RWPE1 (cell line): ENCODE results near the gene SNX13.

ENCODE experiments used
- CTCF ChIA-PET: fragments of 350-600 bp; sonication (Branson Sonifier 250); formaldehyde crosslinking; extraction: SDS; loops from one replicate; lab custom pipeline; 2021; lab: Yijun Ruan, JAX
- POLR2A ChIA-PET: fragments of 400-600 bp; formaldehyde crosslinking; extraction: SDS; loops from one replicate; lab custom pipeline; 2020; ENCODE audit warnings: antibody characterized with exemption; ENCODE audit not compliant: low non-redundant PET; lab: Yijun Ruan, JAX
- DNase-seq: peaks from one replicate; pipeline ENCODE4 v3.0.0; 2012; ENCODE audit warnings: low spot score
- H3K27ac ChIP-seq: fragments of 450-650 bp; 2 replicates; pipeline ENCODE4 v1.5.1; 2017
- TF ChIP-seq, protein P1 (sequence below): fragments of 450-650 bp; conservative IDR thresholded peaks from 2 replicates; pipeline ENCODE4 v1.5.1; 2017; ENCODE audit warnings: low read depth, mild to moderate bottlenecking

Gene SNX13

DNA sequence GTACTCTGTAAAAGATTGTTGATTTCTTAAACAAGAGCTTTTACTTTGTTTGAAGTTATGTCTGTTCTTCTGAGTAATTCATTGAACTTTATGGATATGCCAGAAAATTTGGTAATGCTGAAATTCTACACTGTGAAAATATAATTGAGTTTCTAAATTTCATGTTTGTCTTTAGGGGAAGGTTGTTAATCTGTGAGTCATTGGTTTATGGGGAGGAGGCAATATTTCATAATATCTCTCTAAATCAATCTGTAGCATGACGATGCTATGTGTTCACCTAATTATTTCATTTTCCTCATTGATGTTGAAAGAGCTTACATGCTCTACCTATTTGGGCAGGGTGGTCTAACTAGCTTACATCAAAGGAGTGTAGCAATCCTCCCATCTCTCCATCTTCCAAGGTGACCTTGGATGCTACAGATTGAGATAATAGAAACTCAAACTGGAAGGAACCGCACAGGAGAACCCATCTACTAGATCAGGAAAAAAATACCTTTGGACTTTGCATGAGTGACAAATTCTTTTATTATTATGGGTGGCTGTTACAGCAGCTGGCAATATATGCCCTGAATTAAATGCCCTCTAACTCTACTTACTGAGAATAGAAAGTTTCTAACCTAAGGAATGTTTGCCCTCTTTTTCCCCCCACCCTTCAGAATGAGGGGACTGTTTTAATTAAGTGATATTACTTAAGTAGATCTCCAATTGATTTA lies 8.4 kb upstream of the SNX13 start:
- no peak overlapping the region for H3K27ac ChIP-seq
- TF ChIP-seq, protein P1, sequence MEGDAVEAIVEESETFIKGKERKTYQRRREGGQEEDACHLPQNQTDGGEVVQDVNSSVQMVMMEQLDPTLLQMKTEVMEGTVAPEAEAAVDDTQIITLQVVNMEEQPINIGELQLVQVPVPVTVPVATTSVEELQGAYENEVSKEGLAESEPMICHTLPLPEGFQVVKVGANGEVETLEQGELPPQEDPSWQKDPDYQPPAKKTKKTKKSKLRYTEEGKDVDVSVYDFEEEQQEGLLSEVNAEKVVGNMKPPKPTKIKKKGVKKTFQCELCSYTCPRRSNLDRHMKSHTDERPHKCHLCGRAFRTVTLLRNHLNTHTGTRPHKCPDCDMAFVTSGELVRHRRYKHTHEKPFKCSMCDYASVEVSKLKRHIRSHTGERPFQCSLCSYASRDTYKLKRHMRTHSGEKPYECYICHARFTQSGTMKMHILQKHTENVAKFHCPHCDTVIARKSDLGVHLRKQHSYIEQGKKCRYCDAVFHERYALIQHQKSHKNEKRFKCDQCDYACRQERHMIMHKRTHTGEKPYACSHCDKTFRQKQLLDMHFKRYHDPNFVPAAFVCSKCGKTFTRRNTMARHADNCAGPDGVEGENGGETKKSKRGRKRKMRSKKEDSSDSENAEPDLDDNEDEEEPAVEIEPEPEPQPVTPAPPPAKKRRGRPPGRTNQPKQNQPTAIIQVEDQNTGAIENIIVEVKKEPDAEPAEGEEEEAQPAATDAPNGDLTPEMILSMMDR: no peak
- ChIA-PET CTCF (interaction anchor here (0.7 to 0.9 kb wide), 2 partner anchors 21 to 662 kb away, joined by 3 to 4 read pairs; no protein-coding TSS in a partner anchor), POLR2A (no interaction called here)
- peak; percentile 75 for DNase-seq

DNA sequence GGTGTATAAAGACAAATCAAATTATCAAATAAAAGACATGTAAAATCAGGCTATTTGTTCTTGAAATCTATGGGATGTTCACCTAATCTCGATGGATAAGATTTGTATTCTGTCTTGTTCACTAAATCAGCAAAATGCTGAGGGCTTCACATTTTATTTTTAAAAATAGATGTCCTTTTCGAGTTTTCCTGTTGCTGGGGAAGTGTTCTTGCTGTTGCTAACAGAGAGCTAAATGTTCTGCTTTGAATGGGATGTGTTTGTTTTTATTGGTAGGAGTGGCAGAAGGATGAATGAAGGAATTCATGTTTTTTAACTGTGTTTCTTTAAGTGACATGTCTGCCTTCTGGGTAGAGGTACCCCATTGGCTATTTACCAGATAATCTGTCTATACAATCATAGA lies 7.3 kb upstream of the SNX13 start:
- no peak overlapping the region for H3K27ac ChIP-seq
- TF ChIP-seq, protein P1: no peak
- DNase-seq: no peak
- ChIA-PET CTCF (interaction anchor here (0.9 kb wide), 1 partner anchor 20 kb away, joined by 3 read pairs; no protein-coding TSS in a partner anchor), POLR2A (no interaction called here)

DNA sequence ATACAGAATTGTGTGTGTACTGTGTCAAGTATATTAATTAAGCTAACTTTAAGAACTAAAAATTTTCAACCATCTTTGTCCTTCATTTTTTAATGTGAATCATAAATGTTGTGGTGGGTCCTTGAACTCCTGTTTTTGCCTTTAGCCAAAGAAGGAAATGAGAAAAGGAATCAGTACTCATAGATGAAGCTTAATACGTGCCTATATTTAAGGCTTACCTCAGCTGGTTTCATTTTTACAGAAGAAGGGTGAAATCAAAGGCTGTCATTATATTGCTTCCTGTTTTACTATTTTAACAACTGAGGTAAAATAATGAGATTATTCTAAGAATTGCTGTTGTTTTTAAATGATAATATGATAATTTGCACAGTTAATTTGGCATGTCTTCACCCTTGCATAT lies 6.3 kb upstream of the SNX13 start:
- POLR2A ChIA-PET: no interaction called here
- TF ChIP-seq, protein P1: no peak
- CTCF ChIA-PET: no interaction called here
- no peak overlapping the region for H3K27ac ChIP-seq
- DNase-seq: no peak

DNA sequence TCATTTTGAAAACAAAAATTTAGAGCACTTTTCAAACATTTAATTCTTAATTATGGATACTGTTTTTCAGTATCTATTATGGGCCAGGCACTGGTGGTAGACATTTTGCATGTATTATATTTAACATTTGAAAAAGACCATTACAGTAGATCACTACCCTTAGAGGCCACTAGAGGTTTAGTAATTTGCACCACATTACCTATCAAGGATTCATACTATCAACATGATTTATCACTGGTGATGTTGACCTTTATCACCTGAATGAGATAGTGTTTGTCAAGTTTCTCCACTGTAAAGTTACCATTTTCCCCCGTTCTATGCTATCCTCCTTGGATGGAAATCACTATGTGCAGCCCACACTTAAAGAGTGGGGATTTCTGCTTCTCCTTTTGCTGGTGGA lies 4.4 kb upstream of the SNX13 start:
- CTCF ChIA-PET: no interaction called here

DNA sequence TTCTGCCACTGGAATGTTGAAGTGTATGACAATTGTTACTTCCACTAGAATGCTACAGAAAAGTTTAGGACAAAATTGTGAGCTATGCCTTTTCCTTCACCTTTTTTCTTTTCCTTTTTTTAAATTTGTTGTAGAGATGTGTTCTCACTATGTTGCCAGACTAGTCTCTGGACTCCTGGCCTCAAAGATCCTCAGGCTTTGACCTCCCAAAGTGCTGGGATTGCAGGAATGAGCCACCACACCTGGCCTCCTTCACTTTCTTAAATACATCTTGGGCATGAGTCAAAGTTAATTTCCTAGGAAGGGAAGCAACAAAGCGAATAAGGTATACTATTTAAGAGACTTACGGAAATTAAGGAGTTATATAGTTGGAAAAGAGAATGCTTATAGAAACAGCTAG lies 2.7 kb upstream of the SNX13 start:
- TF ChIP-seq, protein P1: no peak
- no peak for DNase-seq
- no peak overlapping the region for H3K27ac ChIP-seq
- ChIA-PET CTCF (interaction anchor here (0.6 to 1.2 kb wide), 3 partner anchors 123 to 378 kb away, joined by 3 to 7 read pairs (median 4); no protein-coding TSS in a partner anchor), POLR2A (no interaction called here)

More for the DNA sequence above, 4.4 kb upstream of the SNX13 start:
- TF ChIP-seq, protein P1: peak; percentile 10; the same call in 1 of the 2 replicates
- DNase-seq: no peak
- no peak overlapping the region for H3K27ac ChIP-seq
- POLR2A ChIA-PET: no interaction called here

DNA sequence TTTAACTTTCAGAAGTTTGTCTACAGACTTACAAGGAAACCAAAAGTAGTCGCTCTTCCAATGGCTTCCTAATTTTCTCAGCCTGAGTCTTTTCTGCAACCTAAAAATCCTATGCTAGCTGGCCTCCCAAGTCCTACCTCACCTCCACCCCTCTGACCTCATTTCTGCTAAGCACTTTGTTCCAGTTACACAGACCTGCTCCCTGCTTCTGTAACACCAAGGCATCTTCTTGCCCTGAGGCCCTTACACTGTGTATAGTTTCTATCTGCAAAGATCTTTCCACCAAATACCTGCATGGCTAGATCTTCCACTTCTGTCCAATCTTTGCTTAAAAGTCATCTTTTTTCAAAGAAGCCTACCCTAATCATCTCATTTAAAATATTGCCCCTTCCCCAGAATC lies 1.9 kb upstream of the SNX13 start:
- no peak overlapping the region for H3K27ac ChIP-seq
- TF ChIP-seq, protein P1: no peak
- ChIA-PET CTCF (interaction anchor here (1.2 kb wide), 1 partner anchor 172 kb away, joined by 7 read pairs; no protein-coding TSS in a partner anchor), POLR2A (no interaction called here)
- DNase-seq: no peak
